HG02938 (cell line): ENCODE results near the gene AQP5.

Source experiments
- ATAC-seq: cut with Tn5 transposase; IDR thresholded peaks from one replicate; pipeline ENCODE4 v1.9.1; 2021; ENCODE audit warnings: mild to moderate bottlenecking, moderate library complexity; ENCODE audit not compliant: unreplicated experiment

The AQP5 gene

GRCh38 chr12:49932023-49932422 lies 29.6 kb upstream of the AQP5 start:
- ATAC-seq = no peak

GRCh38 chr12:49932533-49933130 lies 29.0 kb upstream of the AQP5 start:
- no peak for ATAC-seq

- no peak for ATAC-seq
Observed at GRCh38 chr12:49933796-49934195, 27.9 kb upstream of the AQP5 start.

- ATAC-seq = no peak
Observed at GRCh38 chr12:49934505-49934904, 27.2 kb upstream of the AQP5 start.

GRCh38 chr12:49936925-49937324 lies 24.7 kb upstream of the AQP5 start:
- ATAC-seq = no peak

- ATAC-seq = no peak
Observed at GRCh38 chr12:49937639-49938300, 23.9 kb upstream of the AQP5 start.

- no peak for ATAC-seq
Observed at GRCh38 chr12:49939307-49939706, 22.4 kb upstream of the AQP5 start.

- ATAC-seq = no peak
Observed at GRCh38 chr12:49939707-49940106, 22.0 kb upstream of the AQP5 start.

GRCh38 chr12:49941556-49942511 lies 19.8 kb upstream of the AQP5 start:
- no peak for ATAC-seq

- no peak for ATAC-seq
Observed at GRCh38 chr12:49942512-49942893, 19.2 kb upstream of the AQP5 start.

GRCh38 chr12:49942921-49943624 lies 18.6 kb upstream of the AQP5 start:
- no peak for ATAC-seq

GRCh38 chr12:49943625-49943960 lies 18.1 kb upstream of the AQP5 start:
- ATAC-seq = no peak

- ATAC-seq = no peak
Observed at GRCh38 chr12:49944046-49944445, 17.6 kb upstream of the AQP5 start.

GRCh38 chr12:49944718-49945117 lies 17.0 kb upstream of the AQP5 start:
- ATAC-seq = no peak

GRCh38 chr12:49945394-49946080 lies 16.1 kb upstream of the AQP5 start:
- ATAC-seq = peak; percentile 62

GRCh38 chr12:49946086-49946485 lies 15.6 kb upstream of the AQP5 start:
- ATAC-seq = no peak

GRCh38 chr12:49946497-49946896 lies 15.2 kb upstream of the AQP5 start:
- no peak for ATAC-seq

- no peak for ATAC-seq
Observed at GRCh38 chr12:49947593-49948226, 14.0 kb upstream of the AQP5 start.

GRCh38 chr12:49948866-49949845 lies 12.5 kb upstream of the AQP5 start:
- no peak for ATAC-seq
